ENCODE measurements around the gene TACR1. TPM values are rescaled to one million over a fixed set of nuclear protein-coding genes. Genes with fewer than 3 reads are reported as not detected.

Gene TACR1
- total and polyA plus RNA-seq, 2 of the 8 experiments (the other 6 are each of a cell fraction or from before 2014, with no cell fraction given), result 0.09 to 0.37 TPM

DNA sequence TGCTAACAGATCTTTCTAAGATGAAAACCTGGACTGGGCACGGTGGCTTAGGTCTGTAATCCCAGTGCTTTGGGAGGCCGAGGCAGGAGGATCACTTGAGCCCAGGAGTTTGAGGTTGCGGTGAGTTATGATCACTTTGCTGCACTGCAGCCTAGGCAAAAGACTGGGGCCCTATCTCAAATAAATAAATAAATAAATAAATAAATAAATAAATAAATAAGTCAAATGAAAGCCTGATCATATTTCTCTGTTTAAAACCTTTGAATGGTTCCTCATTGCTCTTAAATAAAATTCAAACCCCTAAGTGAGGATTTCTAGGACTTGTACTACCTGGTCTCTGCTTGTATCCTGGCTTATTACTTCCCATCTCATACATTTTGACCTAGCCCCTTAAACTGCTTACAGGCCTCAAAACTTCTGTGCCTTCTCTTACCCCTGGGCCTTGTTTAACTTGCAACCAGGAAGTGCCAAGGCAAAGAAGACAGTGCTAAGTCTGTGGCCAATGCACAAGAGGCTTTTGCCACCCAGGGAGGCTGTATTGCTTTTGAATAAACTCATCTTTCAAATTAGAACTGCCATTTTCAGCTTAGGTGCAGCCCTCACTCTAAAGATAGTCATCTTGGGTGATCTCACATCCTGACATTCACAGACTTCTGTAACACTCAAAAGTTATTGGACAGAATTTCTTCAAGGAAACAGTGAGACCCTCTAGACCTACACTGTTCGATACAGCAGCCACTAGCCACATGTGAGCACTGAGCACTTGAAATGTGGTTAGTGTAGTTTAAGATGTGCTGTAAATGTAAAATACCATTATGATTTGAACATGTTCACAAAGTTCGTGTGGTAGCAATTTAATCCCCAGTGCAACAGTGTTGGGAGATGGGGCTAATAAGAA is 167.2 kb downstream of the TACR1 start (continued):
- TF ChIP-seq, protein P1, sequence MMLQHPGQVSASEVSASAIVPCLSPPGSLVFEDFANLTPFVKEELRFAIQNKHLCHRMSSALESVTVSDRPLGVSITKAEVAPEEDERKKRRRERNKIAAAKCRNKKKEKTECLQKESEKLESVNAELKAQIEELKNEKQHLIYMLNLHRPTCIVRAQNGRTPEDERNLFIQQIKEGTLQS (IDR thresholded peaks at IDR 0.05; ENCODE audit: insufficient read depth, low read depth, low read length), result no peak
- no peak for TF ChIP-seq TAF1 (IDR thresholded peaks at IDR 0.05; ENCODE audit: low read depth, low read length)

All from H1 (cell line).